Retinal pigment epithelial cell (primary cell): Measurements from ENCODE around the gene SLC35A5.

Experiments
- DNase-seq: peaks from one replicate; pipeline ENCODE4 v3.0.0-alpha.2; 2010; ENCODE audit warnings: low read depth
- H3K4me3 ChIP-seq: 2 replicates; pipeline ENCODE4 v1.5.1; 2011; ENCODE audit warnings: mild to moderate bottlenecking, low read length, control low read depth, moderate library complexity
- TF ChIP-seq, protein P1 (sequence below): conservative IDR thresholded peaks from 2 replicates; pipeline ENCODE4 v1.5.1; 2011; ENCODE audit warnings: low read depth, low read length, control low read depth, inconsistent platforms

The SLC35A5 gene

DNA sequence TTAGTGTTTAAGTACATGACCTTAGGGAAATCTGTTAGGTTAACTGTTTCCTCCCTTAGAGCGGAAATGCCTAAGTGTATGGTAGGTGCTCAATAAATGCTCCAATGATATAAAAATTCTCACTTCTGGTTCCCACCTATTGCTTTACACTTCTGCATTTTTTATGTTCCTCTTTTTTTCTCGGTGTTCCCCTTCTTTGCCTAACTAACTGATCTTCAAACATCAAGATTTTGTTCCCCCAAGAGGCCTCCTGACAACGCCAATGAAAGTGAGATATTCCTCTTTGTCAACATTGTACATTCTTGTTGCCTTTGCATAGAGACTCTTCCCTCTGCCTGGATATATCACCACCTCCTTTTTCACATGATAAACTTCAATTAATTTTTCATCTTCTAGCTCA, 17.4 kb downstream of the SLC35A5 start:
- no peak for DNase-seq
- no peak overlapping the region for H3K4me3 ChIP-seq
- TF ChIP-seq, protein P1, sequence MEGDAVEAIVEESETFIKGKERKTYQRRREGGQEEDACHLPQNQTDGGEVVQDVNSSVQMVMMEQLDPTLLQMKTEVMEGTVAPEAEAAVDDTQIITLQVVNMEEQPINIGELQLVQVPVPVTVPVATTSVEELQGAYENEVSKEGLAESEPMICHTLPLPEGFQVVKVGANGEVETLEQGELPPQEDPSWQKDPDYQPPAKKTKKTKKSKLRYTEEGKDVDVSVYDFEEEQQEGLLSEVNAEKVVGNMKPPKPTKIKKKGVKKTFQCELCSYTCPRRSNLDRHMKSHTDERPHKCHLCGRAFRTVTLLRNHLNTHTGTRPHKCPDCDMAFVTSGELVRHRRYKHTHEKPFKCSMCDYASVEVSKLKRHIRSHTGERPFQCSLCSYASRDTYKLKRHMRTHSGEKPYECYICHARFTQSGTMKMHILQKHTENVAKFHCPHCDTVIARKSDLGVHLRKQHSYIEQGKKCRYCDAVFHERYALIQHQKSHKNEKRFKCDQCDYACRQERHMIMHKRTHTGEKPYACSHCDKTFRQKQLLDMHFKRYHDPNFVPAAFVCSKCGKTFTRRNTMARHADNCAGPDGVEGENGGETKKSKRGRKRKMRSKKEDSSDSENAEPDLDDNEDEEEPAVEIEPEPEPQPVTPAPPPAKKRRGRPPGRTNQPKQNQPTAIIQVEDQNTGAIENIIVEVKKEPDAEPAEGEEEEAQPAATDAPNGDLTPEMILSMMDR: no peak

DNA sequence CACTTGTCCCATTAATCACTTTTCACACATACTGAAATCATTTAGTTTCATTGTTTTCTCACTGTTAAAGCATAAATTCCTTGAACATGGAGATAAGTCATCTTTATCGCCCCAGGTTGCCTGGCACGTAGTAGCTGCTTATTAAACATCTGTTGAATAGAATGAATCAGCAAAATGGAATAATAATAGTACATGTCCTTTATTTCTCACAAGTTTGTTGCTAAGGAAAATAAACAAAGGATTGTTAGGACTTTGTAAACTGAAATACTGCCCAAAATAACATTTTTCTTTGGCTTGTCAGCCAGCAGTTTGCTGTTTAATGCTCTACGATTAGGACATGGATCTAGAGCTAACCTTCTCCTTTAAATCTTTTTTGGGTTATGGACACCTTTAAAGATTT, 17.9 kb downstream of the SLC35A5 start:
- DNase-seq: no peak
- H3K4me3 ChIP-seq: no peak overlapping the region
- TF ChIP-seq, protein P1: no peak

DNA sequence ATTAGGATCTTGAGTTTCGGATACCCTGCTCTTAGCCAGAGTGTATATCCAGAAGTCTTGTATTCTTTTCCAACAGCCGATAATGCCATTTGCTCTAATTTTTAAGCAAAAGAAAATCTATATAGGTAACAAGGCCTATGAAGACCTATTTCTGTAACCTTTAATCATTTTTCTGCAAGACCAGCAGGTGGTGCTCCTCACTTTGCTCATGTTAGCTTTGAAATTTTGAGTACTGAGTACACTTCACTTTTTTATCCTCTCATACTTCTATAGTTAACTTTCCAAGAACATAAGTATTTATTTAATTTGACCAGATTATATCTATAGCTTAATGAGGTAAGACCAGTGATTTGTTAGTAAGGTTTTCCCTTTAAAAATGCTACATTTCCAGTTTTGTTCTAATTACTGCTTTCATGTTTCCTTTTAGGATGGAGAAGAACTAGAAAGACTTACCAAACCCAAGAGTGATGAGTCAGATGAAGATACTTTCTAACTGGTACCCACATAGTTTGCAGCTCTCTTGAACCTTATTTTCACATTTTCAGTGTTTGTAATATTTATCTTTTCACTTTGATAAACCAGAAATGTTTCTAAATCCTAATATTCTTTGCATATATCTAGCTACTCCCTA, 20.5 kb downstream of the SLC35A5 start:
- TF ChIP-seq, protein P1: peak; percentile 67
- no peak overlapping the region for H3K4me3 ChIP-seq
- peak; percentile 37 for DNase-seq

DNA sequence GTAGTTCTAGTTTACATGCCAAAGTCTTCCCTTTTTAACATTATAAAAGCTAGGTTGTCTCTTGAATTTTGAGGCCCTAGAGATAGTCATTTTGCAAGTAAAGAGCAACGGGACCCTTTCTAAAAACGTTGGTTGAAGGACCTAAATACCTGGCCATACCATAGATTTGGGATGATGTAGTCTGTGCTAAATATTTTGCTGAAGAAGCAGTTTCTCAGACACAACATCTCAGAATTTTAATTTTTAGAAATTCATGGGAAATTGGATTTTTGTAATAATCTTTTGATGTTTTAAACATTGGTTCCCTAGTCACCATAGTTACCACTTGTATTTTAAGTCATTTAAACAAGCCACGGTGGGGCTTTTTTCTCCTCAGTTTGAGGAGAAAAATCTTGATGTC, 21.3 kb downstream of the SLC35A5 start:
- DNase-seq: no peak
- H3K4me3 ChIP-seq: no peak overlapping the region
- TF ChIP-seq, protein P1: no peak

DNA sequence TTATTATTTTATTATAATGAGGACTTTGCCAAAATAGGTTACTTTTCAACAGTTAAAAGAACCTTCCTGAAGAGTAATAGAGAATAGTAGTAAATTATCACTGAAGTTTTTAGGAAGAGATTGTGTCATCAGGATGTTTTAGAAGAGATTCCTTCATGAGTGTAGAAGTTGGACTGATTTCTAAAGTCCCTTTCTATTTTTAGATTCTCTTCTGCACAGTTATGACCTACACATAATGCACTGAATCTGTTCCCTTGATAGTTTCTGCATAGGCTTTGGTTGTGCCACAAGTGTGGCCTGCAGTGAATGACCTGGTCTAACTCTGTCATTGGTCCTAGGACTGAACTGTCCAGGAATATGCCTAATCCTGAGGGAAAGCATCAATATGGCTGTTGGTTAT, 23.9 kb downstream of the SLC35A5 start:
- TF ChIP-seq, protein P1: no peak
- DNase-seq: no peak
- no peak overlapping the region for H3K4me3 ChIP-seq

DNA sequence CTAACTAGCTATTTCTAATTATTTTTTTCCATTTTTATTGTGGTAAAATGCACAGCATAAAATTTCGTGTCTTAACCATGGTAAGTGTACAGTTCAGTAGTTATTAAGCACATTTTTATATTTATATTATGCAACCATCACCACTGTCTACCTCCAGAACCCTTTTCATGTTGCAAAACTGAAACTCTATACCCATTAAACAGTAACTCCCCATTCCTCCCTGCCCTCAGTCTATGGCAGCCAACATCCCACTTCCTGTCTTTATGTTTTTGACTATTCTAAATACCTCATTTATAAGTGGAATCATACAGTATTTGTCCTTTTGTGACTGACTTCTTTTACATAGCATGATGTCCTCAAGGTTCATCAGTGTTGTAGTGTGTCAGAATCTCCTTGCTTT, 25.5 kb downstream of the SLC35A5 start:
- H3K4me3 ChIP-seq: no peak overlapping the region
- TF ChIP-seq, protein P1: no peak
- no peak for DNase-seq

DNA sequence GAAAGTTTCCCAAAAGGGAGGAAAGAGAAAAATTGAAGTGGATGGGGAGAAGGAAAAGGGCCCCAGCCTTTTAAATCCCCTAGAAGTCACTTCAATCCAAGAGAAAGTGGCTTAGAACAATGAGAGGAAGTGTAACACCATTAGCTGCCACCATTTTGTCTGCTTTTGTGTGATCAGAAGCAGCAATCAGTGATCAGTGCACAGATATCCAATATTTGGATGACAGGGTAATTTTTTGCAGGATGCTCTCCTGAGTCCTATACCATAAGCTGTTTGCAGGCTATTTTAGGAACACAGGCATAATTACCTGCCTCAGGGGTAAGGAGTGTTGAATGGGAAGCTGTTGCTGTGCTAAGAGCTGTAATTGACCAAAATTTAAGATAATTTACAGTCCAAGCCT, 31.4 kb downstream of the SLC35A5 start:
- TF ChIP-seq, protein P1: no peak
- no peak for DNase-seq
- H3K4me3 ChIP-seq: no peak overlapping the region
